Gastrocnemius medialis (tissue), 4 donors: ENCODE data around the gene FRA10AC1. TPM values are rescaled to one million over a fixed set of nuclear protein-coding genes. Genes with fewer than 3 reads are reported as not detected.

Experiments used
- ATAC-seq, 2 donors: fragments of 150-250 bp; one replicate each; pipeline ENCODE4 v1.9.1; 2016
- DNase-seq, 2 donors: peaks; one replicate each; pipeline ENCODE4 v3.0.0-alpha.2; 2019
- H3K27ac ChIP-seq, 4 donors: fragments of 200-600 bp; sonication (generic); 1 replicate in 1 of 4; 2 replicates in 3 of 4; pipeline ENCODE4 v1.5.1; 2016 to 2018; ENCODE audit warnings: mild to moderate bottlenecking in 2 of 4, moderate library complexity in 1 of 4
- H3K27me3 ChIP-seq, 3 donors: fragments of 200-600 bp; sonication (generic) in 2 of 3; 1 replicate in 1 of 3; 2 replicates in 2 of 3; pipeline versions ENCODE4 v1.5.1 to v1.6.0; 2016 to 2019; ENCODE audit warnings: mild to moderate bottlenecking in 1 of 3, moderate library complexity in 1 of 3
- H3K36me3 ChIP-seq, 2 donors: fragments of 200-600 bp; sonication (generic) in 1 of 2; one replicate each; pipeline ENCODE4 v1.5.1; 2017 to 2018
- H3K4me1 ChIP-seq, 2 donors: fragments of 200-600 bp; sonication (generic) in 1 of 2; one replicate each; pipeline ENCODE4 v1.5.1; 2016 to 2017; ENCODE audit warnings: mild to moderate bottlenecking in 2 of 2
- H3K4me3 ChIP-seq, 4 donors: fragments of 200-600 bp; sonication (generic) in 3 of 4; 1 replicate in 1 of 4; 2 replicates in 3 of 4; pipeline ENCODE4 v1.5.1; 2016 to 2019; ENCODE audit warnings: mild to moderate bottlenecking in 2 of 4
- H3K9me3 ChIP-seq, 3 donors: fragments of 200-600 bp; sonication (generic) in 2 of 3; 1 replicate in 1 of 3; 2 replicates in 2 of 3; pipeline ENCODE4 v1.5.1; 2016 to 2019
- CTCF ChIP-seq, 5 experiments: fragments of 450-650 bp in 3 of 5; fragments of 200-600 bp in 2 of 5; sonication (generic) in 2 of 5; IDR thresholded peaks in 4 of 5; conservative IDR thresholded peaks in 1 of 5; 1 replicate in 4 of 5; 2 replicates in 1 of 5; pipeline ENCODE4 v1.5.1; 2016 to 2019; ENCODE audit warnings: antibody characterized with exemption in 5 of 5, mild to moderate bottlenecking in 3 of 5, moderate library complexity in 3 of 5
- POLR2A ChIP-seq, 2 donors: fragments of 450-650 bp; IDR thresholded peaks; one replicate each; pipeline ENCODE4 v1.6.1; 2017; ENCODE audit warnings: antibody characterized with exemption in 2 of 2, mild to moderate bottlenecking in 2 of 2, moderate library complexity in 2 of 2
- in situ Hi-C, 4 donors: fragments of 200-750 bp; cut with MboI; loops; one replicate each; pipeline versions ENCODE4 v1.15.0 to v1.8.0; 2017; ENCODE audit warnings: low sequenced_read_pairs in 4 of 4
- intact Hi-C: fragments of 100-400 bp; cut with DNase I; formaldehyde crosslinking; loops from one replicate; pipeline ENCODE4 v1.15.1; 2023; ENCODE audit warnings: low total_unique reads
- total RNA-seq, 4 donors: library from RNA; depleted of rRNA; stranded (reverse); fragments of >200 nt; gene quantifications; one replicate each; pipeline versions ENCODE4 v1.1.0 to v1.2.3, GENCODE V29; 2016

FRA10AC1 gene
- total RNA-seq, 4 donors from 2014 or later = 4.9 to 10.5 (median 5.5) TPM

GRCh38 chr10:93718937-93719725, 16.7 kb upstream of the FRA10AC1 start:
- ATAC-seq (no peak), DNase-seq (no peak)
- in situ Hi-C loops (no loop called here), intact Hi-C loops (no loop called here)
- H3K36me3 ChIP-seq = no peaks in the 10 kb centered on the region
- no peaks in the 10 kb centered on the region for H3K4me1 ChIP-seq
- H3K27ac ChIP-seq = no peak overlapping the region
- H3K4me3 ChIP-seq = no peak overlapping the region
- no peaks in the 10 kb centered on the region for H3K9me3 ChIP-seq
- H3K27me3 ChIP-seq = no peaks in the 10 kb centered on the region
- no peak for TF ChIP-seq CTCF (IDR thresholded peaks at IDR 0.05 in 4 of 5, conservative IDR thresholded peaks at IDR 0.05 in 1 of 5)
- TF ChIP-seq POLR2A (IDR thresholded peaks at IDR 0.05) = no peak

GRCh38 chr10:93716766-93717165, 14.4 kb upstream of the FRA10AC1 start:
- no peak for ATAC-seq
- in situ Hi-C loops = no loop called here
- no peaks in the 10 kb centered on the region for H3K27me3 ChIP-seq

GRCh38 chr10:93715345-93715744, 13.0 kb upstream of the FRA10AC1 start:
- Histone ChIP-seq H3K27ac (no peak overlapping the region), H3K4me3 (no peak overlapping the region), H3K27me3 (no peaks in the 10 kb centered on the region), H3K9me3 (no peaks in the 10 kb centered on the region), H3K36me3 (no peaks in the 10 kb centered on the region), H3K4me1 (no peaks in the 10 kb centered on the region)
- in situ Hi-C loops (no loop called here), intact Hi-C loops (no loop called here)
- no peak for ATAC-seq
- DNase-seq = no peak
- no peak for TF ChIP-seq POLR2A (IDR thresholded peaks at IDR 0.05)

More at GRCh38 chr10:93716766-93717165, 14.4 kb upstream of the FRA10AC1 start:
- no peak overlapping the region for H3K4me3 ChIP-seq
- no peaks in the 10 kb centered on the region for H3K36me3 ChIP-seq
- H3K27ac ChIP-seq = no peak overlapping the region
- H3K9me3 ChIP-seq = no peaks in the 10 kb centered on the region
- no peak for TF ChIP-seq CTCF (IDR thresholded peaks at IDR 0.05 in 4 of 5, conservative IDR thresholded peaks at IDR 0.05 in 1 of 5)
- TF ChIP-seq POLR2A (IDR thresholded peaks at IDR 0.05) = no peak
- no peak for DNase-seq
- H3K4me1 ChIP-seq = no peaks in the 10 kb centered on the region
- intact Hi-C loops = no loop called here

- no peak for DNase-seq
- in situ Hi-C loops (no loop called here), intact Hi-C loops (no loop called here)
- ATAC-seq = no peak
- Histone ChIP-seq H3K4me3 (no peak overlapping the region), H3K36me3 (no peaks in the 10 kb centered on the region), H3K9me3 (no peaks in the 10 kb centered on the region), H3K27ac (no peak overlapping the region), H3K27me3 (no peaks in the 10 kb centered on the region), H3K4me1 (no peaks in the 10 kb centered on the region)
- TF ChIP-seq POLR2A (IDR thresholded peaks at IDR 0.05) (no peak), CTCF (IDR thresholded peaks at IDR 0.05 in 4 of 5, conservative IDR thresholded peaks at IDR 0.05 in 1 of 5) (no peak)
Observed at GRCh38 chr10:93712593-93712992, 10.2 kb upstream of the FRA10AC1 start.

GRCh38 chr10:93711891-93712290, 9.5 kb upstream of the FRA10AC1 start:
- TF ChIP-seq POLR2A (IDR thresholded peaks at IDR 0.05) (no peak), CTCF (IDR thresholded peaks at IDR 0.05 in 4 of 5, conservative IDR thresholded peaks at IDR 0.05 in 1 of 5) (no peak)
- Histone ChIP-seq H3K27me3 (no peaks in the 10 kb centered on the region), H3K36me3 (no peaks in the 10 kb centered on the region), H3K27ac (no peak overlapping the region), H3K4me3 (no peak overlapping the region), H3K9me3 (no peaks in the 10 kb centered on the region), H3K4me1 (no peaks in the 10 kb centered on the region)
- intact Hi-C loops (no loop called here), in situ Hi-C loops (no loop called here)
- DNase-seq (no peak), ATAC-seq (no peak)
